ENCODE results near the gene LLGL2.
"Not testable (repeated sequence)": the region's sequence is repeated elsewhere in the genome, so short reads cannot be mapped to it uniquely, and the experiment has no call there.

LLGL2 gene

DNA sequence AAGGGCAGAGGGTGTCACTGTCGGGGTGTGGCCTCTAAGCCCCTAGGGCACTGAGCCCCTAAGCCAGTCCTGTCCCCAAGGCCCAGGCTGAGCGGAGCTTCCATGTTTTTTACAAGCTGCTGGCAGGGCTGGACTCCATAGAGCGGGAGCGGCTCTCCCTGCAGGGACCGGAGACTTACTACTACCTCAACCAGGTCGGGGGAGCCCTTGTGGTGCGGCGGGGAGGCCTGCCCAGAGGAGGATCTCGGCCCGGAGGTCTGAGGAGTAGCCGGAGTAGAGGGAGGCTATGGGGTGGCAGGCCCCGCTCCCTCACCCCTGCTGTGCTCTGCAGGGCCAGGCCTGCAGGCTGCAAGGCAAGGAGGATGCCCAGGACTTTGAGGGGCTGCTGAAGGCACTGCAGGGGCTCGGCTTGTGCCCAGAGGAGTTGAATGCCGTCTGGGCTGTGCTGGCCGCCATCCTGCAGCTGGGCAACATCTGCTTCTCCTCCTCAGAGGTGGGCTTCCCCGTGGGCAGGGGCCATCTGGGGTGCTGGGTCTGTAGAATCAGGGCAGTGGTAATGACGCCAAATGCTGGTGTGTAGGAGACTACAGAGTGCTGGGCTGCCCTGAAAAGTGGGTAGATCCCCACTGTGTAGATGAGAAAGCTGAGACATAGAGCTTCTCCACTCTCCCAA, 67.0 kb downstream of the LLGL2 start:
- no peak for FAIRE-seq

DNA sequence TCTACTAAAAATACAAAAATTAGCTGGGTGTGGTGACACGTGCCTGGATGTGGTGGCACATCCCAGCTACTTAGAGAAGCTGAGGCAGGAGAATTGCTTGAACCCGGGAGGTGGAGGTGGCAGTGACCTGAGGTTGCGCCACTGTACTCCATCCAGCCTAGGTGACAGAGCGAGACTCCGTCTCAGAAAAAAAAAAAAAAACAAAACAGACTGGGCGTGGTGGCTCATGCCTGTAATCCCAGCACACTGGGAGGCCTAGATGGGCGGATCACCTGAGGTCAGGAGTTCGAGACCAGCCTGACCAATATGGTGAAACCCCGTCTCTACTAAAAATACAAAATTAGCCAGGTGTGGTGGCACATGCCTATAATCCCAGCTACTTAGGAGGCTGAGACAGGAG, 67.9 kb downstream of the LLGL2 start:
- not testable (repeated sequence) for FAIRE-seq

GRCh38 chr17:75594499-75595283, 69.2 kb downstream of the LLGL2 start:
- FAIRE-seq, result no peak

DNA sequence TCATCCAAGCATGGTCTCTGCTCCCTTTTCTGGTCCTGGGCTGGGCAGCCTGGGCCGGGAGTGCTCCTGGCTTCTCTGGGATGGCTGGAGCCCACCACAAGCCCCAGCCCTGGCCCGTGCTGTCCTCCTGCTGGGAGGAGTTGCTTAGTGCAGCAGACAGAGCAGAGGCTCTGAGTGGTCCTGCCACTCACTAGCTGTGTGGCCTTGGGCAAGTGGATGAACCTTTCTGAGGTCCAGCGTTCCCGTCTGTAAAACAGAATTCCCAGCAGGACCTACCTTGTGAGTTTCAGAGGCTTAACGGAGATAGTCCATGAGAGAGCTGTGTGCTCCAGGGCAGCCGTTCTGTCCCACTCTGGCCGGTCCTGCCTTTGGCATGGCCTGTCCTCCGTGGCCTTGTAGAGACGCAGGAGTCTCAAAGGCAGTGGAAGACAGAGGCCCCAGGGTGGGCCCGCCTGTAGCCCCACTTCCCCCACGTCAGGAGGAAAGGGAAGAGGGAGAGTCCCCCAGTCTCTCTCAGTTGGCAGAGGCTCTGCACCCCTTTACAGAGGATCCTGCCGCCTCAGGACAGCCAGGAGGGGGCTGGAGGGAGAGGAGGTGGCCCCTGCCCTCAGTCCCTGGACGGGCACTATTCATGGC, 69.9 kb downstream of the LLGL2 start:
- no peak for FAIRE-seq

DNA sequence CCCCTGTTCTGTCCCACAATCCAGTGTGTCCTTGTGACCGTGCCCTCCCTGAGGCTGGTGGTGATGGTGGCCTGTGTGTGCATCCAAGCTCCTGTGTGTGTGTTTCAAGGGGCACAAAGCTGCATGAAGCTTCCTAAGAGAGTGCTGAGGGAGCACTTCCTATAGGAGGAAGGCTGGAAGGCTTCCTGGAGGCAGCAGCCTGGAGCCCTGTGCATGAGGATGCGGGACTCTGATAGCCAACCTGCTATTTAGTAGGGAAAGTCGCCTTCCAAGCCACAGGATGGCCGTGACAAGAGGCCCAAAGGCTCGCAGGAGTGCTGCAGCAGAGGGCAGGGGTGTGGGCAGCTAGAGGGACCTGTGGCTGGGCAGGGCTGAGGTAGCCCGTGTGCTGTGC, 70.4 kb downstream of the LLGL2 start:
- no peak for FAIRE-seq

- no peak for FAIRE-seq
These were observed 71.0 kb downstream of the LLGL2 start for GRCh38 chr17:75596320-75597087.

- no peak for FAIRE-seq
These were observed 75.8 kb downstream of the LLGL2 start for GRCh38 chr17:75601057-75601987.

GRCh38 chr17:75602644-75603043, 77.1 kb downstream of the LLGL2 start:
- no peak for FAIRE-seq

- no peak for FAIRE-seq
These were observed 77.6 kb downstream of the LLGL2 start for GRCh38 chr17:75603123-75603522.

DNA sequence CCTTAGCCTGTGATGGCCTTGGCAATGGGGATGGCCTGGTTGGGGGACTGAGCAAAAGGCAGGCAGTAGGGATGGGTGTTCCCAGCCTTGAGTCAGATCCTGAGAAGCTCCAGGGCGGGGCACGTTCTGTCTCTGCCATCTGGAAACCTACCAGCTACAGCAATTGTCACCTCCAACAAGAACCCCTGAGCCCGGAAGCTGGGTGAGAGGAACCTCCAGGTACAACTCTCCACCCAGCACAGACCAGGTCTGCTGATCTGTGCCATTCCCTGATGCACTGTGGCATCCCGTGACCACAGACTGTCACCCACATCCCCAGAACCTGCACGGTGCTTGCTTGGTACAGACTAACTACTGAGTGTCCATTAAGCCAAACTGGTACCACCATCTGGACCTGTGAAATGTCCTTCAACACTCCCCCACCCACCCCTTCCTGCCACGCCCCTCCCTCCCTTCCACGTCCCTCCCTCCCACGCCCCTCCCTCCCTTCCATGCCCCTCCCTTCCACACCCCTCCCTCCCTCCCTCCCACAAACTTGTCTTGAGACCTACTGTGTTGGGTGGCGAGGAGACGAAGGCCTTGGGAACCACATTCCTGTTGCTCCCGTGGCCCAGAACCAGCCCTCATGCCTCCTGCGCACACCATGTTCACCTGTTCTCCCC, 78.7 kb downstream of the LLGL2 start:
- FAIRE-seq, result no peak

GRCh38 chr17:75605790-75606189, 80.3 kb downstream of the LLGL2 start:
- FAIRE-seq, result no peak

- no peak for FAIRE-seq
These were observed 81.6 kb downstream of the LLGL2 start for GRCh38 chr17:75607086-75607485.

GRCh38 chr17:75610103-75610984, 84.8 kb downstream of the LLGL2 start:
- no peak for FAIRE-seq

DNA sequence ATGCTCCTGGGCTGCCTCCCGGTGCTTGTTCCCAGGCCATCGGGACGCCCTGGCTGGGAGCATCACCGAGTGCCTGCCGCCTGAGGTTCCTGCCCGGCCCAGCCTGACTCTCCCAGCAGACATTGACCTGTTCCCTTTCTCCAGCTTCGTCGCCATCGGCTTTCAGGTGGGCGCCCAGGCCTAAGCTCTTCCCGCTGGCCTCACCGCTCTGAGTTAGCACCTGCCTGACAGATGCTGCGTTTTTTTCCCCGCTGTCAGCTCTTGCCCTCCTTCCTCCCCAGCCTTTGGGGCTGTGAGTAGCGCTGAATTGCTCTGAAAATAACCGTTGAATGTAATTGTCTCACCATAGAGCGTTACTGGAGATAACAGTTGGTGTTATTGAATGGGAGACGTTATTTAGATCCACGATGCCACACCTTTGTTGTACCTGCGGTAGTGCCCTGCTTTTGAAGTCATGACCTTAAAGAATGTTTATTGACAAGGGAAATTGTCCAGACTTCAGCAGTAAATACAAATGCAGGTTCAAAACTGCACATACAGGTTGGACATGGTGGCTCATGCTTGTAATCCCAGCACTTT, 86.4 kb downstream of the LLGL2 start:
- no peak for FAIRE-seq

- no peak for FAIRE-seq
These were observed 87.6 kb downstream of the LLGL2 start for GRCh38 chr17:75612906-75613626.

- no peak for FAIRE-seq
These were observed 88.5 kb downstream of the LLGL2 start for GRCh38 chr17:75614006-75614405.

- FAIRE-seq, result no peak
These were observed 89.2 kb downstream of the LLGL2 start for GRCh38 chr17:75614556-75615270.

DNA sequence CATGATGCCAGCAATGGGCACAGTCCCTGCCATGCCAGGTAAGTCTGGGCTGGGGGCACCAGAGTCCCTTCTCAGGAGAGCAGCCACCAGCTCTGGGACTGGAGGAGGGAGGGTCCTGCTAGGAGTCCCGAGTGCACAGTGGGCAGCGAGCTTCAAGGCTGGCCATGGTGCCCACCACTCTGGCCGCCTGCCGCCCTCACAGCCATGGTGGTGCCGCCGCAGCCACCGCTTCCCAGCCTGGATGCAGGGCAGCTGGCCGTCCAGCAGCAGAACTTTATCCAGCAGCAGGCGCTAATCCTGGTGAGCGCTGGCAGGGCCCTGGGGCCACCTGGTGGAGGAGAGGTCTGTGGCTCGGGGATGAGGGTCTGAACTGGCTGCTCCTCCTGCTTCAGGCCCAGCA, 89.8 kb downstream of the LLGL2 start:
- FAIRE-seq, result no peak

Measured in A204.1 (cell line).